Glutamatergic neuron (in vitro differentiated cells): ENCODE data around the gene MTG2. TPM values are rescaled to one million over a fixed set of nuclear protein-coding genes. Genes with fewer than 3 reads are reported as not detected.
A peak's percentile ranks its signal among the peaks of the same experiment; 100 is the strongest.

Source experiments
- DNase-seq: peaks from one replicate; pipeline ENCODE4 v3.0.0; 2022
- H3K27ac Mint-ChIP-seq: one replicate; pipeline ENCODE4 v1.8.0; 2020; ENCODE audit warnings: mild to moderate bottlenecking, mixed read lengths, inconsistent platforms; ENCODE audit not compliant: unreplicated experiment
- H3K27me3 Mint-ChIP-seq: one replicate; pipeline ENCODE4 v1.8.0; 2020; ENCODE audit warnings: mild to moderate bottlenecking, moderate library complexity, mixed read lengths, inconsistent platforms; ENCODE audit not compliant: unreplicated experiment
- H3K36me3 Mint-ChIP-seq: one replicate; pipeline ENCODE4 v1.8.0; 2020; ENCODE audit warnings: mild to moderate bottlenecking, mixed read lengths, inconsistent platforms; ENCODE audit not compliant: unreplicated experiment
- H3K4me1 Mint-ChIP-seq: one replicate; pipeline ENCODE4 v1.8.0; 2020; ENCODE audit warnings: mild to moderate bottlenecking, low read depth, mixed read lengths, inconsistent platforms; ENCODE audit not compliant: unreplicated experiment
- H3K4me3 Mint-ChIP-seq: one replicate; pipeline ENCODE4 v1.8.0; 2020; ENCODE audit warnings: mild to moderate bottlenecking, mixed read lengths, inconsistent platforms; ENCODE audit not compliant: unreplicated experiment
- H3K9me3 Mint-ChIP-seq: one replicate; pipeline ENCODE4 v1.8.0; 2020; ENCODE audit warnings: mild to moderate bottlenecking, moderate library complexity, mixed read lengths, inconsistent platforms; ENCODE audit not compliant: unreplicated experiment
- total RNA-seq: library from RNA; stranded (reverse); fragmentation: NEBNext Ultra II Directional; extraction: Animal tissue kit (Norgen Biotek cat#: 25700); gene quantifications from one replicate; pipeline ENCODE4 v1.2.1, GENCODE V29; 2021; ENCODE audit not compliant: unreplicated experiment
- TF ChIP-seq, protein P1 (sequence below): fragments of 200-600 bp; sonication (generic); IDR thresholded peaks from one replicate; pipeline ENCODE4 v1.5.0; 2021; ENCODE audit not compliant: partially characterized antibody, unreplicated experiment

Gene MTG2
- total RNA-seq, 1 donor from 2014 or later: 27.1 TPM

DNA sequence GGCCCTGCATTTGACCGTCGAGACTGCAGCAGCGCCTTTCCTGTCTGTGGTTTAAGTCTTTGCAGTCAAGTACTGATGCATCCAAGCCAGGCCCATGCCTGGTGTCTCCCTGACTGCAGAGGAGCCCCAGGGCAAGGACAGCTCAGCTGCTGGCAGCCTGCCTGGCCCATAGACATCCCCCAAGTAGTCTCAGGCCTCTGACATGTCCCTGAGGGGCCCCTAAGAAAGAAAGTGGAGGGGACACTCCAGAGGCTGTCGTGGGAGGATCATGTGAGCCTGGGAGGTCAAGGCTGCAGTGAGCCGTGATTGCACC, 19.2 kb downstream of the MTG2 start:
- TF ChIP-seq, protein P1, sequence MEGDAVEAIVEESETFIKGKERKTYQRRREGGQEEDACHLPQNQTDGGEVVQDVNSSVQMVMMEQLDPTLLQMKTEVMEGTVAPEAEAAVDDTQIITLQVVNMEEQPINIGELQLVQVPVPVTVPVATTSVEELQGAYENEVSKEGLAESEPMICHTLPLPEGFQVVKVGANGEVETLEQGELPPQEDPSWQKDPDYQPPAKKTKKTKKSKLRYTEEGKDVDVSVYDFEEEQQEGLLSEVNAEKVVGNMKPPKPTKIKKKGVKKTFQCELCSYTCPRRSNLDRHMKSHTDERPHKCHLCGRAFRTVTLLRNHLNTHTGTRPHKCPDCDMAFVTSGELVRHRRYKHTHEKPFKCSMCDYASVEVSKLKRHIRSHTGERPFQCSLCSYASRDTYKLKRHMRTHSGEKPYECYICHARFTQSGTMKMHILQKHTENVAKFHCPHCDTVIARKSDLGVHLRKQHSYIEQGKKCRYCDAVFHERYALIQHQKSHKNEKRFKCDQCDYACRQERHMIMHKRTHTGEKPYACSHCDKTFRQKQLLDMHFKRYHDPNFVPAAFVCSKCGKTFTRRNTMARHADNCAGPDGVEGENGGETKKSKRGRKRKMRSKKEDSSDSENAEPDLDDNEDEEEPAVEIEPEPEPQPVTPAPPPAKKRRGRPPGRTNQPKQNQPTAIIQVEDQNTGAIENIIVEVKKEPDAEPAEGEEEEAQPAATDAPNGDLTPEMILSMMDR: no peak
- Mint-ChIP-seq H3K36me3 (no peaks in the 10 kb centered on the region), H3K4me3 (no peak overlapping the region), H3K9me3 (peaks cover 3% of the 10 kb centered on the region), H3K27ac (no peak overlapping the region), H3K4me1 (peaks cover 8% of the 10 kb centered on the region), H3K27me3 (peaks cover 2% of the 10 kb centered on the region)
- peak; percentile 6 for DNase-seq

DNA sequence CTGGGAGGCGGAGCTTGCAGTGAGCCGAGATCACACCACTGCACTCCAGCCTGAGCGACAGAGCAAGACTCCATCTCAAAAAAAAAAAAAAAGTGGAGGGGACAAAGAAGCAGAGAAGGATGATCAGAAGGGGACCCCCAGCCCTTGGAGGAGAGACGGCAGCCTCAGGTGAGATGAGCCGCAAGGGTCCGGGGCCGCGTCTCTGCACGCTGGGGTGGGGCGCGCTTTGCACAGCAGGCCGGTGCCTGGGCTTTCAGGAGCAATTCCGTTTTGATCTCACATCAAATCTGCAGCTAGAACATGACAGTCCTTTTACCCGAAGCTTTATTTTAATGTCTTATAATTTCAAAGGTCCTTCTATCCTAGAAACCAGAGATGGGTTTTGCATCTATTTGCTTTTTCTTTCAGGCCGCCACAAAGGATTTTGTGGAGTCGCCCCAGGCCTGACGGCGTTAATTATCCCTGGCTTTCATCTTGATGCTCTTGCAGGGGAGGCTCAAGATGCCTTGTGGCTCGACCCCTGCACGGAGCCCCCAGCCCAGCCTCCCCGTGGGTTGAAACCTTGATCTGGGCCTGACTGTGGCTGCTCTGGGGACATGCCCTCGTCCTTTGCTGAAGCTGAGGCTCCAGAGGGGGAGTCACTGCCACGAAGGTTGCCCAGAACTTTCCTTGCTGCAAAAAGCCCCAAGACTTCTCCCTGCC, 20.0 kb downstream of the MTG2 start:
- H3K36me3 Mint-ChIP-seq: no peaks in the 10 kb centered on the region
- peaks cover 3% of the 10 kb centered on the region for H3K9me3 Mint-ChIP-seq
- peak; percentile 11 for DNase-seq
- no peak overlapping the region for H3K27ac Mint-ChIP-seq
- no peak overlapping the region for H3K4me3 Mint-ChIP-seq
- TF ChIP-seq, protein P1: no peak
- peaks cover 8% of the 10 kb centered on the region for H3K4me1 Mint-ChIP-seq
- H3K27me3 Mint-ChIP-seq: peaks cover 2% of the 10 kb centered on the region

DNA sequence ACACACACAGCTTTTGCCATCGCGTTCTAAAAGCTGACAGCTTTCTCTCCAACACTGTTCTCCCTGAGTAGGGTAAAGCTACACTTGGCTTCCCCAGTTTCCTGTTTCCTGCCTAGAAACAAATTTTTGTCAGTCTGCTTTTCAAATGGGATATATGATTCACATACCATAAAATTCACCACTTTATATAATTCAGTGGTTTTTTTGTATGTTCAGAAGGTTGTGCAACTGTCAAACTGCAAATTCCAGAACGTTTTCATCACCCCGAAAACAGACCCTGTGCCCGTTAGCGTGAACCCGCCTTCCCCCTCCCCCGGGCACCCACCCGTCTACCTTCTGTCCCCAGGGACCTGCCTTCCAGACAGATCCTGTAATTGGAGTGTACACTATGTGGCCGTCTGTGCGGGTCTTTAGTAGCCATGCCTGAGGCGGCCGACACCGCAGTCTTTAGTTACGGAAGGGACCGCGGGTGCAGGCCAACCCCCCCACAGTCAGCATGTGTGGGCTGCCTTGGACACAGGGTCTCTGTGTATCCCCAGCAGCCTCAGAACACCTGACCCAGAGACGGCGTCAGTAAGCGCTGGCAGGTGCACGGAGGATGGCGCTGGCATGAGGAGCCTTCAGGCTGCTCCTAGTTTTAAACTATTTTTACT, 20.7 kb downstream of the MTG2 start:
- DNase-seq: peak; percentile 15
- H3K4me1 Mint-ChIP-seq: peaks cover 8% of the 10 kb centered on the region
- TF ChIP-seq, protein P1: no peak
- H3K27me3 Mint-ChIP-seq: peaks cover 2% of the 10 kb centered on the region
- peaks cover 3% of the 10 kb centered on the region for H3K9me3 Mint-ChIP-seq
- H3K36me3 Mint-ChIP-seq: no peaks in the 10 kb centered on the region
- no peak overlapping the region for H3K27ac Mint-ChIP-seq
- H3K4me3 Mint-ChIP-seq: no peak overlapping the region

DNA sequence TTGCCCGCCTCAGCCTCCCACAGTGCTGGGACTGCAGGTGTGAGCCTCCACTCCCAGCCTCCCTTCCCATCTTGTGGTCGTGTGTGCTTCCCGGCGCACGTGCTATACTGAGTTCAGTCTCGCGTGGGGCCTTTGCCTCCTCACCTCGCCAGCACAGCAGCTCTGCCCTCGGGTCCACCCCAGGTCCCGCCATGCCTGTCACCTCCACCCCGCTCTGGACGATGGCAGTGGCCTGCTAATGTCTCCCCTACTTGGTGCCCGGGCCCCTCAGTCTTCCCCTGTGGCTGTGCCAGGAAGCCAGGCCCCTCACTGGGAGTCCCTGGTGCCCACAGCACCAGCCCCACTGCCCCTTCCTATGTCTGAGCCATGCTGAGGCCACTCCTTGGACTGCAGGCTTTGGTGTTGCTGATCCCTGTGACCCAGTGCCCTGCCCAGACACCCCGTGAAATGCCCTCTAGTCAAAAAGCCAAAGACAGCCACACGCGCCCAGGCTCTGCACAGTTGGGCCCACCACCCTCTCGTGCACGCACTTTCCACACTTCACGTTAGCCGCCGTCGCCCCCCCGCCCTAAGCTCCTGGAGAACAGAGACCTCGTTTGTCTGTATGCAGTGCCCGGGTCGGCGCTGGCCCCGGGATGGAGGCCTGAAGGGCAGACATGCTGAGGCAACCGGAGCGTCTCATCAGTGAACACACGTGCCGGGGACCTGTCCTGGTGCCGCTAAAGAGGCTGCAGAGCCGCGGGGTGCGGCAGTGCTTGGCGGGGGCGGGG, 23.0 kb downstream of the MTG2 start:
- TF ChIP-seq, protein P1: no peak
- Mint-ChIP-seq H3K27ac (no peak overlapping the region), H3K4me1 (peaks cover 8% of the 10 kb centered on the region), H3K36me3 (no peaks in the 10 kb centered on the region), H3K9me3 (peaks cover 3% of the 10 kb centered on the region), H3K4me3 (no peak overlapping the region), H3K27me3 (peaks cover 2% of the 10 kb centered on the region)
- peak; percentile 12 for DNase-seq
